Measurements from ENCODE around the gene CUBN.

The CUBN gene

DNA sequence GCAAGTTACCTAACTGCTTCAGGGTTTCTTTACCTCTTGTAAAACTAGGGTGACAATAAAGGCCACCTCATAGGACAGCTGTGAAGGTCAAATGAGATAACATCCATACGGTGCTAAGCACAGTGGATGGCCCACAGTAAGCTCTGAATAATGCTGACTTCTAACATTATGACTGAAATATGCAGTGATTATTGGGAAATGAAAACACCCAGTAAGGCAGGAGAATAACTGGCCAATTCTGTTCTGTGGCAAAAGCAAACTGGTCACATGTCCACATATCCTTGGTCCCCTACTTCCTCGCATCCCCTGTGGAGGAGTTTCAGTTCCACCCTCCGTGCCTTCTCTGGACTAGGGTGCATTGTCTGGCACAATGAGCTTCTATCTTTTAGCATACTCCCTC lies 1.4 kb downstream of the CUBN start:
- no peak overlapping the region for H3K27ac ChIP-seq
- TF ChIP-seq, protein P1, sequence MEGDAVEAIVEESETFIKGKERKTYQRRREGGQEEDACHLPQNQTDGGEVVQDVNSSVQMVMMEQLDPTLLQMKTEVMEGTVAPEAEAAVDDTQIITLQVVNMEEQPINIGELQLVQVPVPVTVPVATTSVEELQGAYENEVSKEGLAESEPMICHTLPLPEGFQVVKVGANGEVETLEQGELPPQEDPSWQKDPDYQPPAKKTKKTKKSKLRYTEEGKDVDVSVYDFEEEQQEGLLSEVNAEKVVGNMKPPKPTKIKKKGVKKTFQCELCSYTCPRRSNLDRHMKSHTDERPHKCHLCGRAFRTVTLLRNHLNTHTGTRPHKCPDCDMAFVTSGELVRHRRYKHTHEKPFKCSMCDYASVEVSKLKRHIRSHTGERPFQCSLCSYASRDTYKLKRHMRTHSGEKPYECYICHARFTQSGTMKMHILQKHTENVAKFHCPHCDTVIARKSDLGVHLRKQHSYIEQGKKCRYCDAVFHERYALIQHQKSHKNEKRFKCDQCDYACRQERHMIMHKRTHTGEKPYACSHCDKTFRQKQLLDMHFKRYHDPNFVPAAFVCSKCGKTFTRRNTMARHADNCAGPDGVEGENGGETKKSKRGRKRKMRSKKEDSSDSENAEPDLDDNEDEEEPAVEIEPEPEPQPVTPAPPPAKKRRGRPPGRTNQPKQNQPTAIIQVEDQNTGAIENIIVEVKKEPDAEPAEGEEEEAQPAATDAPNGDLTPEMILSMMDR (IDR thresholded peaks at IDR 0.05) = no peak
- TF ChIP-seq ZFX (IDR thresholded peaks at IDR 0.05; ENCODE audit: borderline replicate concordance) = no peak

DNA sequence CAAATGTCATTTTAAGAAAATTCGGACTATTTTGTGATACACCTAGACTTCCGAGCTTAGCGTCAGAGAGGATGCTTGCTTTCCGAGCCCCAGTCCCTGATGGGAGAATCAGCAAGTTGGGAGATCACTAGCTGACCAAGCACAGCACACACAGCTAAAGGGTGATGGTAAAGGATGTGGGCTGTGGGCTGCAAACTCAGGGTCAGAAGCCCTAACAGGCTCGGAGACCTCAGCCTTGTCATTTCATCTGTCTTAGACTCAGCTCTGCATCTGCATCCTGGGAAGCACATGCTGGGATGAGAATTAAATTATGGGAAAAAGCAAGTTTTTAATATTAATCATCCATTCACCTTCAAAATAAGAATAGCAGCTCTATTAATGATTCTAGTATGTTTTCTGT lies 3.3 kb downstream of the CUBN start:
- TF ChIP-seq ZFX (IDR thresholded peaks at IDR 0.05; ENCODE audit: borderline replicate concordance) = no peak
- TF ChIP-seq, protein P1 (IDR thresholded peaks at IDR 0.05) = no peak

DNA sequence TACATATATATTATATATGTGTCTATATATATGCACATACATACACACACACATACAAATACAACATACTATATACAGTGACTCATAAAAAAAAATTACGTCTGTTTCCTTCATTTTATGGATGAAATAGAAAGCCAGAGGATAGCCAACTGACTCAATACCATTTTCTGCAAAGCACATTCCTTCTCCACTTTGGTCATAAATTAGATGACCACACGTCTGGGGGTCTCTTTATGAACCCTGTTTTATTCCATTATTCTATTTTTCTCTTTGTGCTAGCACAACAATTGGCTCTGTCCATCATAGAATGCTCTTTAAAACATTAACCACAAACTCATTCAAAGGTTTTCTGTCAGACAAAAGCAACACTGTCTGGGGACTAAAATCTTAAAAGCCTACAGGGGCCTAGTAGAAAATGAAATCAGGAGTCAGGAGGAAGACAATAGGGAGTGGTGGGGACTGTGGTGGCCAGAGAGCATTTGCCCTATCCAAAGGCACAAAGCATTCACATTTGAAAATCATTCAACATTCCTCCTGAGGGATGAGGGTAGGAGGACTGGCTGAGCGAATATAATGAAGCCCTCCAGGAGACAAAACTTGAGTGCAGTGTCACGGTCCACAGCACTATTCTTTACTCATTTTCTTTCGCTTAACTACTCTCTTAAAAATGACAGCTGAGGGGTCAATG lies 4.3 kb downstream of the CUBN start:
- TF ChIP-seq ZFX (IDR thresholded peaks at IDR 0.05; ENCODE audit: borderline replicate concordance) = no peak
- TF ChIP-seq, protein P1 (IDR thresholded peaks at IDR 0.05) = no peak

More for the DNA sequence above, 3.3 kb downstream of the CUBN start:
- no peak overlapping the region for H3K27ac ChIP-seq

DNA sequence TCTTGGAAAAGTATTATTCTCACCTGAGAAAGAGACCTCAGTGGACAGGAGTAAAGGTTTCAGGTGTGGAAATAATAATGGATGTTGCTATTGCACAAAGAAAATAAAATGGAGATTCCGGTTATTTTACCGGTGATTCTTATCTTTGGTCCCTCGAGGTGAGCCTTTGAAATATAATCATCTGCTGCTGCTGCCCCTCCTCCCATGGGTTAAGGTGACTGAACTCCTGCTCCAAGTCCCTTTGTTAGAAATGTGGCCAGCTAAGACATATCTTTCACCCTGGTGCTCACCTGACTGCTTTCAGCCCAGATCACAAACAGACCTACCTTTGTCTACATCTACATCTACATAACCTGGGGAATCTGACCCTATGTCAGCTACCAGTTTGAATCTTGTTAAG lies 5.7 kb downstream of the CUBN start:
- H3K27ac ChIP-seq = no peak overlapping the region

More for the DNA sequence above, 4.3 kb downstream of the CUBN start:
- no peak overlapping the region for H3K27ac ChIP-seq

DNA sequence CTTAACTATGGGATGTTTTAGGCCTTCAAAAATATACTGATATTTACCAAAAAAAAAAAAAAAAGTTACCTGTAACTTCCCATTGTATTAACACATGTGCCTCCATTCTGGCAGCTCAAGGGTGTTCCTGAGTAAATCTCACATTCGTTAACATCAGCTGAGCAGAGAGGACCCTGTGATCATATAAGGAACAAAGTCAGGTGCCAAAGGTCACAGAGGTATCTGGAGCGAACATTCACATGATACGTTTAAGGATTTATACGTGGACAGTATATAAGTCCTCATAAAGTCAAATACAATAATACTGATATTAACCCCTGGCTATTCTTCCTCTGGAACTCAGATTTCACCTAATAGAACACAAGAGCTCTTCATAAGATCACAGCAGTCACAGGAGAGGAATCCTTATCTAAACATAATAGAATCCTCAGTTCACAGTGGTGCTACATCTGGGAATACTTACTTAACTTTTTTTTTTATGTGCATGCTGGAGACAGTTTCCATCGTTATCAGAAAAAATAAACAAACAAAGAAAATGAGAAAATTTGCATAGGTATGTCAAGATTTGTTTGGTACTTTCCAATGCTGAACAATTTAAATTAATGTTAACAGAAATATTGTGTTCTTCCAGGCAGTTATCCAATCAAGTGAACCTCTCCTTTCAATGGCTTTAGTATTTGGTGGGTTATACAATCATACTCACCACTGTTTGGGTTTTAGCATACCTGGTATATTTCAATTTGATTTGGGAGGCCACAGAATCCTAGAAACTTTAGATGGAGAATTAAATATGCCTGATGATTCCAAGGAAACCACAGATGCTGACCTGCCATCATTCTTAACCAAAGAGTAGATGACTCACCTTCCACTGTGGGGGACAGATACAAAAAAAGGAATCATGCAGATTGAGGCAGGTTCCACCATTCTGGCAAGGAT lies 6.6 kb downstream of the CUBN start:
- TF ChIP-seq, protein P1 (IDR thresholded peaks at IDR 0.05) = no peak
- TF ChIP-seq ZFX (IDR thresholded peaks at IDR 0.05; ENCODE audit: borderline replicate concordance) = no peak
- H3K27ac ChIP-seq = no peak overlapping the region

More for the DNA sequence above, 5.7 kb downstream of the CUBN start:
- TF ChIP-seq ZFX (IDR thresholded peaks at IDR 0.05; ENCODE audit: borderline replicate concordance) = no peak
- TF ChIP-seq, protein P1 (IDR thresholded peaks at IDR 0.05) = no peak

DNA sequence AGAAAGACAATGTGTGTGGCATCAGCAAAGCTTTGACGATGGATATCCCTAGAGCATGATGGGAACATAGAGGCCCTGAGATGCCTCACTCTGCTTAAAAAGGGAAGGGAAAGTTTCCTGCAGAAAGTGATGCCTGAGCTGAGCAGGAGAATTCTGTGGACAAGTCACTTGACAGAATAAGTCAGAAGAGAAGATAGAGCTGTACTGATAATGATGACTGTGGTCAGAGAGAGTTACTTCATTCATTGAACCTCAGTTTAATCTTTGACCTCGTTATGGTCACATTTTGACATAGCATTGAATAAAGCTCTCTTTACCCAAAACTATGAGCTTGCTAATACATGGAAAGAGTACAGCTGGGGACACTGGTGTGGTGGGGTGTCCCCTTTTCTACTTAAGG lies 7.6 kb downstream of the CUBN start:
- no peak overlapping the region for H3K27ac ChIP-seq
- no peak for TF ChIP-seq ZFX (IDR thresholded peaks at IDR 0.05; ENCODE audit: borderline replicate concordance)
- TF ChIP-seq, protein P1 (IDR thresholded peaks at IDR 0.05) = no peak

- no peak overlapping the region for H3K27ac ChIP-seq
- TF ChIP-seq, protein P1 (IDR thresholded peaks at IDR 0.05) = no peak
- no peak for TF ChIP-seq ZFX (IDR thresholded peaks at IDR 0.05; ENCODE audit: borderline replicate concordance)
Measured at GRCh38 chr10:17120694-17121093, 8.9 kb downstream of the CUBN start.

All from 22Rv1 (cell line).